GM10266 (cell line): ENCODE measurements around the gene GARIN5B.
A peak's percentile ranks its signal among the peaks of the same experiment; 100 is the strongest.
"Not testable (repeated sequence)": the region's sequence is repeated elsewhere in the genome, so short reads cannot be mapped to it uniquely, and the experiment has no call there.

Source experiments
- DNase-seq: peaks from one replicate; pipeline ENCODE4 v3.0.0; 2012; ENCODE audit errors: extremely low spot score
- CTCF ChIP-seq: IDR thresholded peaks from 2 replicates; pipeline ENCODE4 v1.5.1; 2012; ENCODE audit warnings: mild to moderate bottlenecking, low read depth; ENCODE audit not compliant: control insufficient read depth, insufficient read depth; ENCODE audit errors: missing control alignments

Gene GARIN5B

GRCh38 chr19:55362990-55363716 is at the start of gene GARIN5B:
GARIN5B (minus strand) TSS chr19:55363260; CDS start chr19:55363066, 194 bp downstream.
- no peak for TF ChIP-seq CTCF
- no peak for DNase-seq

DNA sequence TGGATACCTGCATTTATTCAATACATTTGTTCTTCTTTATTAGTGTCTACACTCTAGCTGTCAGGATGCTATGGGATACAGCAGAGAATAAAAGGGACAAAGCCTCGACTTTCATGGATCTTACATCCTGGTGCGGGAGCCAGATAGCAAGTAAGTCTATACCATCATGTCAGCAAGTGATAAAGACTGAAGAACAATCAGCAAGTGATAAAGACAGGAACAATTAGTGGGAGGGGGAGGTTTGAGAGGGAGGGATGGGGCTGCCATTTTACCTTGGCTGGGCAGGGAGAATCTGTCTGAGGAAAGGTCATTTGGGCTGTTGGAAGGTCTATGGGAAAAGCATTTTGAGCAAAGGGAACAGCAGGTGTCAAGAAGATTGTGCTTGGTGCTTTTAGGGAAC is 47.1 kb upstream of the GARIN5B start:
- TF ChIP-seq CTCF: no peak
- no peak for DNase-seq

DNA sequence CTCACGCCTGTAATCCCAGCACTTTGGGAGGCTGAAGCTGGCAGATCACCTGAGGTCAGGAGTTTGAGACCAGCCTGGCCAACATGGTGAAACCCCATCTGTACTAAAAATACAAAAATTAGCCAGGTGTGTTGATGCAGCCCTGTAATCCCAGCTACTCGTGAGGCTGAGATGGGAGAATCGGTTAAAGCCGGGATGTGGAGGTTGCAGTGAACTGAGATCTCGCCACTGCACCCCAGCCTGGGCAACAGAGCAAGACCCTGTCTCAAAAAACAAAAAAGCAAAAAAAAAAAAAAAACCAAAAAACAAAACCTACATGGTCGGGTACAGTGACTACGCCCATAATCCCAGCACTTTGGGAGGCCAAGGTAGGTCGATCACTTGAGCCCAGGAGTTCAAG is 46.1 kb upstream of the GARIN5B start:
- not testable (repeated sequence) for DNase-seq

- no peak for DNase-seq
- TF ChIP-seq CTCF: no peak
These were observed 45.4 kb upstream of the GARIN5B start for GRCh38 chr19:55408533-55408872.

- peak; percentile 98 for DNase-seq
- no peak for TF ChIP-seq CTCF
These were observed 44.9 kb upstream of the GARIN5B start for GRCh38 chr19:55407800-55408532.

DNA sequence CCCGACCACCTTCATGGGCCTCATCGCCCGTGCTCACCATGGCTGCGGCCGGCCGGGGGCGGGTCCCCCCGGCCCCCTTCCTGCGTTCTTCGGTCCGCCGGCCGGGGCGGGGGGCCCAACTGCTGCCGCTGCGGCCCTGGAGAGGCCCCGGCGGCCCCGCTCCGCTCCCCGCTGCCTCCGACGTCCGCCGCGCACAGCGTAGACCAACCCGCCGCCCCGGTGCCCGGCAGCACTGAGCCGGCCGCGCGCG is 44.4 kb upstream of the GARIN5B start, which contains the start of gene UBE2S:
UBE2S (minus strand) TSS at position 239 of the 250 bp plus-strand sequence; CDS start at position 40, 199 bp downstream.
- DNase-seq: not testable (repeated sequence)

DNA sequence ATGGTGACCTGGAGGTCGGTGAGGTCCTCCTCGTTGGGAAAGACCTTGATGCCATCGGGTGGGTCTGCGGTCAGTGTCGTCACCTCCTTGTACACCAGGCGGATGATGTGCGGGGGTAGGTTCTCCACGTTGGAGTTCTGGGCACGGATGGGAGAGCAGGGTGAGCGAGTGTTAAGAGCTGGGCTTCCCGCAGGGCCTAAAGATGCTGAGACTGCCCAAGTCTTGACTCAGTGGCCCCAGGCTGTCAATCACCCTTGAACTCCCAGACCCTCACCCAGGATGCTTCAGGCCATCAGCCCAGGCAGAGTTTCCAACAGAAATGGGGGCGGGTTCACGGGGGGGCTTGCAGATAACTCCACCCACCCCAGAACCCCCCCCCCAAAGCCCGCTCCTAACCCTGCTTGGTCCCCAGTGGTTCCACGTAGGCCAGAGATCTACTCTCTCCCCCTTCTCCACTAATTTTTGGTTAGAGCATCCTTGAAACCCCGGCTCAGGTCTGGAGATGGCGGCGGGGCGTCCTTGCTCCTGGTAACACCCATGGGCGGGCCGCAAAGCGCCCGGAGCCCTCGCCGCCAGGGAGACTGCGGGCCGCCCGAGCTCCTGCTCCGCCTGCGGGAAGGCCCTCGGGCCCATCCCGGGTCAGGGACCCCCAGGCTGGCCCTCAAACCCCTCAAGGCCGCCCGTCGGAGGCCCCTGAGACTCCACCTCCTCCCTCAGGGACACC is 43.9 kb upstream of the GARIN5B start:
- no peak for TF ChIP-seq CTCF
- peak; percentile 60 for DNase-seq
